ENCODE measurements around the gene NUDC. TPM values are rescaled to one million over a fixed set of nuclear protein-coding genes. Genes with fewer than 3 reads are reported as not detected.

The NUDC gene
- total RNA-seq, 1 donor from 2014 or later: 54.4 TPM

- no peaks in the 10 kb centered on the region for H3K4me1 Mint-ChIP-seq
- no peaks in the 10 kb centered on the region for H3K9me3 Mint-ChIP-seq
- H3K36me3 Mint-ChIP-seq: no peaks in the 10 kb centered on the region
- no peak overlapping the region for H3K27ac Mint-ChIP-seq
- H3K4me3 Mint-ChIP-seq: no peak overlapping the region
- H3K27me3 Mint-ChIP-seq (ENCODE audit: low read depth): no peaks in the 10 kb centered on the region
- DNase-seq (ENCODE audit: low spot score in 2 of 2, unreplicated experiment in 2 of 2): no peak
- TF ChIP-seq CTCF (IDR thresholded peaks at IDR 0.05; ENCODE audit: unreplicated experiment): no peak
Observed at GRCh38 chr1:26909951-26910342, 11.6 kb upstream of the NUDC start.

- Mint-ChIP-seq H3K9me3 (no peaks in the 10 kb centered on the region), H3K27ac (no peak overlapping the region), H3K27me3 (ENCODE audit: low read depth) (no peaks in the 10 kb centered on the region), H3K36me3 (no peaks in the 10 kb centered on the region), H3K4me3 (no peak overlapping the region), H3K4me1 (no peaks in the 10 kb centered on the region)
- no peak for DNase-seq (ENCODE audit: low spot score in 2 of 2, unreplicated experiment in 2 of 2)
- TF ChIP-seq CTCF (IDR thresholded peaks at IDR 0.05; ENCODE audit: unreplicated experiment): no peak
Observed at GRCh38 chr1:26910343-26911160, 11.0 kb upstream of the NUDC start.

- H3K4me1 Mint-ChIP-seq: no peaks in the 10 kb centered on the region
- no peak for TF ChIP-seq CTCF (IDR thresholded peaks at IDR 0.05; ENCODE audit: unreplicated experiment)
- no peak overlapping the region for H3K4me3 Mint-ChIP-seq
- peaks cover 1% of the 10 kb centered on the region for H3K27me3 Mint-ChIP-seq (ENCODE audit: low read depth)
- H3K9me3 Mint-ChIP-seq: no peaks in the 10 kb centered on the region
- no peak overlapping the region for H3K27ac Mint-ChIP-seq
- DNase-seq (ENCODE audit: low spot score in 2 of 2, unreplicated experiment in 2 of 2): no peak
- no peaks in the 10 kb centered on the region for H3K36me3 Mint-ChIP-seq
Observed at GRCh38 chr1:26911399-26912146, 10.0 kb upstream of the NUDC start.

GRCh38 chr1:26912147-26912490 is 9.4 kb upstream of the NUDC start:
- Mint-ChIP-seq H3K36me3 (no peaks in the 10 kb centered on the region), H3K4me3 (no peak overlapping the region), H3K4me1 (no peaks in the 10 kb centered on the region), H3K27me3 (ENCODE audit: low read depth) (peaks cover 1% of the 10 kb centered on the region), H3K9me3 (no peaks in the 10 kb centered on the region), H3K27ac (no peak overlapping the region)
- TF ChIP-seq CTCF (IDR thresholded peaks at IDR 0.05; ENCODE audit: unreplicated experiment): no peak
- DNase-seq (ENCODE audit: low spot score in 2 of 2, unreplicated experiment in 2 of 2): no peak

- Mint-ChIP-seq H3K9me3 (no peaks in the 10 kb centered on the region), H3K4me1 (no peaks in the 10 kb centered on the region), H3K36me3 (no peaks in the 10 kb centered on the region), H3K27me3 (ENCODE audit: low read depth) (peaks cover 1% of the 10 kb centered on the region), H3K4me3 (no peak overlapping the region), H3K27ac (no peak overlapping the region)
- no peak for DNase-seq (ENCODE audit: low spot score in 2 of 2, unreplicated experiment in 2 of 2)
- TF ChIP-seq CTCF (IDR thresholded peaks at IDR 0.05; ENCODE audit: unreplicated experiment): no peak
Observed at GRCh38 chr1:26913389-26913753, 8.2 kb upstream of the NUDC start.

Measured in mesothelial cell of epicardium (in vitro differentiated cells).